GM12878 (cell line): ENCODE results near the gene RSL24D1. TPM values are rescaled to one million over a fixed set of nuclear protein-coding genes. Genes with fewer than 3 reads are reported as not detected.
A peak's percentile ranks its signal among the peaks of the same experiment; 100 is the strongest.

Experiments
- ATAC-seq: fragments of 200-7000 bp; cut with Tn5 transposase; 3 replicates; pipeline ENCODE4 v1.9.1; 2020; ENCODE audit warnings: mild to moderate bottlenecking, moderate library complexity
- BruUV-seq: library from RNA; stranded (reverse); fragments of 400-500 nt; replicated peaks from 2 replicates; lab custom pipeline; 2021; lab: Mats Ljungman, UMichigan
- CTCF ChIA-PET: fragments of 300-600 bp; sonication (Branson Sonifier 250); formaldehyde crosslinking; extraction: SDS; loops from one replicate; lab custom pipeline; 2021; ENCODE audit warnings: inconsistent platforms; lab: Yijun Ruan, JAX
- POLR2A ChIA-PET: fragments of 350-600 bp; formaldehyde crosslinking; extraction: SDS; loops from one replicate; lab custom pipeline; 2021; ENCODE audit warnings: inconsistent platforms; lab: Charles Lee
- RAD21 ChIA-PET: fragments of 300-600 bp; sonication (Branson Sonifier 250); formaldehyde crosslinking; loops from one replicate; lab custom pipeline; 2023; ENCODE audit warnings: antibody characterized with exemption; ENCODE audit not compliant: unreplicated experiment; lab: Charles Lee
- SMC1A ChIA-PET: fragments of 300-600 bp; sonication (Branson Sonifier 250); formaldehyde crosslinking; loops from one replicate; lab custom pipeline; 2023; ENCODE audit not compliant: unreplicated experiment, uncharacterized antibody; lab: Charles Lee
- DNase-seq: peaks from one replicate; pipeline ENCODE4 v3.0.0-alpha.2; 2011; ENCODE audit warnings: low read depth, low spot score
- FAIRE-seq: peaks from 3 replicates; lab custom pipeline; 2011; peaks lifted over from hg19 to GRCh38; lab: Jason Lieb, UNC
- H2AFZ ChIP-seq: 2 replicates; pipeline ENCODE4 v1.6.0; 2011; ENCODE audit warnings: low read depth, low read length, control low read depth; ENCODE audit not compliant: control insufficient read depth
- H3K27ac ChIP-seq: 2 replicates; pipeline ENCODE4 v1.5.1; 2011; ENCODE audit warnings: control low read depth; ENCODE audit not compliant: control insufficient read depth, insufficient read depth
- H3K27me3 ChIP-seq, 2 experiments: replicated peaks in 1 of 2; 2 replicates each; pipeline versions ENCODE4 v1.6.0 to v1.6.1; 2011; ENCODE audit warnings: low read length in 1 of 2; ENCODE audit not compliant: control insufficient read depth in 2 of 2, insufficient read depth in 2 of 2
- H3K36me3 ChIP-seq, 2 experiments: 2 replicates each; pipeline ENCODE4 v1.5.1; 2011; ENCODE audit warnings: low read length in 1 of 2; ENCODE audit not compliant: control insufficient read depth in 2 of 2, insufficient read depth in 2 of 2
- H3K4me1 ChIP-seq: 2 replicates; pipeline ENCODE4 v1.6.1; 2011; ENCODE audit warnings: mild to moderate bottlenecking, low read length, moderate library complexity, mixed read lengths; ENCODE audit not compliant: control insufficient read depth, insufficient read depth
- H3K4me2 ChIP-seq: 2 replicates; pipeline ENCODE4 v1.6.0; 2011; ENCODE audit warnings: control low read depth; ENCODE audit not compliant: control insufficient read depth, insufficient read depth
- H3K4me3 ChIP-seq: fragments of 200-600 bp; sonication (generic); 2 replicates; pipeline ENCODE4 v1.5.1; 2016
- H3K79me2 ChIP-seq: 2 replicates; pipeline ENCODE4 v1.6.0; 2011; ENCODE audit warnings: low read length; ENCODE audit not compliant: control insufficient read depth, insufficient read depth
- H3K9ac ChIP-seq: 2 replicates; pipeline ENCODE4 v1.8.0; 2011; ENCODE audit warnings: low read length, control low read depth, mixed read lengths; ENCODE audit not compliant: control insufficient read depth, insufficient read depth
- H3K9me3 ChIP-seq: replicated peaks from 3 replicates; pipeline ENCODE4 v1.5.1; 2011; ENCODE audit warnings: mild to moderate bottlenecking, low read length; ENCODE audit not compliant: control insufficient read depth, insufficient read depth
- H4K20me1 ChIP-seq: 2 replicates; pipeline ENCODE4 v1.6.0; 2011; ENCODE audit not compliant: control insufficient read depth, insufficient read depth
- CHD1 ChIP-seq: IDR thresholded peaks from 2 replicates; pipeline ENCODE4 v1.6.1; 2012; ENCODE audit warnings: low read depth, low read length, improper control_type of control experiment
- FOXK2 ChIP-seq: fragments of 450-650 bp; IDR thresholded peaks from 2 replicates; pipeline ENCODE4 v1.6.1; 2017; ENCODE audit warnings: mild to moderate bottlenecking, moderate library complexity
- GABPA ChIP-seq: IDR thresholded peaks from 2 replicates; pipeline ENCODE4 v1.6.1; 2014; ENCODE audit warnings: antibody characterized with exemption, low read depth, mild to moderate bottlenecking, inconsistent platforms
- KAT2A ChIP-seq: conservative IDR thresholded peaks from 2 replicates; pipeline ENCODE4 v1.6.1; 2011; ENCODE audit warnings: low read depth, low read length; ENCODE audit not compliant: control insufficient read depth
- MYC ChIP-seq: IDR thresholded peaks from 2 replicates; pipeline ENCODE4 v1.6.1; 2011; ENCODE audit warnings: mild to moderate bottlenecking, low read length, moderate library complexity, inconsistent platforms; ENCODE audit not compliant: insufficient read depth, insufficient replicate concordance, insufficient read length, severe bottlenecking
- SMC3 ChIP-seq: IDR thresholded peaks from 2 replicates; pipeline ENCODE4 v1.6.1; 2011; ENCODE audit warnings: low read length, improper control_type of control experiment, borderline replicate concordance
- SPI1 ChIP-seq: IDR thresholded peaks from 2 replicates; pipeline ENCODE4 v1.6.1; 2011; ENCODE audit warnings: low read depth, mild to moderate bottlenecking, low read length, moderate library complexity, borderline replicate concordance; ENCODE audit not compliant: insufficient read depth
- STAT1 ChIP-seq: fragments of 450-650 bp; conservative IDR thresholded peaks from 2 replicates; pipeline ENCODE4 v1.6.1; 2014; ENCODE audit warnings: antibody characterized with exemption, mild to moderate bottlenecking
- WRNIP1 ChIP-seq: IDR thresholded peaks from 2 replicates; pipeline ENCODE4 v1.6.1; 2011; ENCODE audit warnings: low read depth, low read length, improper control_type of control experiment, borderline replicate concordance
- WGBS: methylation state at CpG from one replicate; pipeline ENCODE4 v1.1.6; 2016; ENCODE audit warnings: low lambda C conversion rate; ENCODE audit not compliant: insufficient replicate concordance, insufficient coverage; ENCODE audit errors: missing lambda C conversion rate; 5-methylcytosine and 5-hydroxymethylcytosine counted together
- in situ Hi-C: fragments of 300-500 bp; cut with MboI; formaldehyde crosslinking; loops from 9 replicates; pipeline ENCODE4 v1.14.3; 2018; ENCODE audit warnings: mixed read lengths
- intact Hi-C: fragments of 100-400 bp; cut with micrococcal nuclease; formaldehyde crosslinking; loops from one replicate; pipeline ENCODE4 v1.14.2; 2022; ENCODE audit not compliant: unreplicated experiment
- polyA plus RNA-seq, 11 experiments: library from polyadenylated mRNA; depleted of rRNA in 4 of 11; unstranded in 6 of 11; stranded (reverse) in 5 of 11; fragments of >200 nt; fragmentation: Nextera tagmentation in 4 of 11; fragmentation: Illumina TruSeq in 1 of 11; extraction: Ambion mirVana in 4 of 11; extraction: Trizol in 1 of 11; gene quantifications; 1 replicate in 1 of 11; 2 replicates in 10 of 11; pipeline versions ENCODE4 v1.2.1 to v1.2.3, GENCODE V29; 2011 to 2016; ENCODE audit warnings: inconsistent platforms in 2 of 11, missing spikeins in 2 of 11, low read depth in 1 of 11
- total RNA-seq, 4 experiments: library from RNA; depleted of rRNA in 3 of 4; stranded (reverse); fragments of >200 nt in 3 of 4; fragmentation: Illumina TruSeq in 1 of 4; extraction: Trizol in 1 of 4; gene quantifications; 2 replicates each; pipeline versions ENCODE4 v1.2.1 to v1.2.3, GENCODE V29; 2013 to 2021
- TF ChIP-seq, protein P1 (sequence below): fragments of 450-650 bp; IDR thresholded peaks from 2 replicates; pipeline ENCODE4 v1.6.1; 2017; ENCODE audit warnings: mild to moderate bottlenecking, moderate library complexity
- TF ChIP-seq, protein P2 (sequence below): fragments of 450-650 bp; IDR thresholded peaks from 2 replicates; pipeline ENCODE4 v1.6.1; 2017; ENCODE audit warnings: mild to moderate bottlenecking
- TF ChIP-seq, protein P3 (sequence below): fragments of 450-650 bp; IDR thresholded peaks from 2 replicates; pipeline ENCODE4 v1.6.1; 2017; ENCODE audit warnings: low read depth, mild to moderate bottlenecking, moderate library complexity

Gene RSL24D1
- total and polyA plus RNA-seq, 10 of the 15 experiments (the other 5 are each of a cell fraction or from before 2014, with no cell fraction given), result 94.9 to 249 (median 121) TPM

DNA sequence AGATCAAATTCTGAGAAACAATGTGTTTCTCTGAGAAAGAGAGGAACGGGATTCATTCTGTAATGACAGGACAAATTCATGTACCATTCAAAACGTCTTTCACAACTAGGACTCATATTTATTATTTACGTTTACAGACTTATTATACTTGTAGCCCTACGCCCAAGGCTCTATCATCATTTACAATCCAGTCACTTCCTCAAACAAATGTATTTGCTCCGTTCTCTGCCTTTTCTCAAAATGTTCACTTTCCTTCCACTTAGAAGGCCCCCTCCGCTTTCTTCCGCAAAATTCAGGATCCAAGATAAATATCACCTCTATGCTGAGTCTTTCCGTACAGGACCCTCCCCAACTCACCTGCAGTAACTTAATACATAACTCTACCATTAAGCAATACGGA, 745 bp downstream of the RSL24D1 start:
- WGBS, result 2% methylated on average over 9 of the region's 9 CpGs
- POLR2A ChIA-PET, result interaction anchor here (0.9 kb wide), 1 partner anchor 21 kb away, joined by 5 read pairs; no protein-coding TSS in a partner anchor
- FAIRE-seq (no peak), DNase-seq (no peak), ATAC-seq (no peak)
- H3K36me3 ChIP-seq, result peaks cover 0 to 8% of the 10 kb centered on the region in 2 experiments; a peak in 1 of 4 replicates
- peak overlapping the region; percentile 93 for H3K27ac ChIP-seq
- no peaks in the 10 kb centered on the region for H3K27me3 ChIP-seq
- SMC1A ChIA-PET, result interaction anchor here (1.4 to 2.4 kb wide), 3 partner anchors 12 to 1233 kb away, joined by 4 to 8 read pairs (median 7); no protein-coding TSS in a partner anchor
- H3K9me3 ChIP-seq, result no peaks in the 10 kb centered on the region; the same call in 2 of the 3 replicates
- intact Hi-C loops, result loop anchor here (10.0 kb wide), 1 partner anchor 209 kb away; the partner anchor contains the start of genes CCPG1 and PIERCE2
- TF ChIP-seq CHD1 (0 out of 2 replicates have a peak, but pooled peaks have one; percentile 81), SMC3 (no peak), MYC (no peak), GABPA (no peak), FOXK2 (no peak), STAT1 (no peak), KAT2A (no peak), WRNIP1 (0 out of 2 replicates have a peak, but pooled peaks have one; percentile 30), SPI1 (peak; percentile 42; the same call in 1 of the 2 replicates)
- TF ChIP-seq, protein P1, sequence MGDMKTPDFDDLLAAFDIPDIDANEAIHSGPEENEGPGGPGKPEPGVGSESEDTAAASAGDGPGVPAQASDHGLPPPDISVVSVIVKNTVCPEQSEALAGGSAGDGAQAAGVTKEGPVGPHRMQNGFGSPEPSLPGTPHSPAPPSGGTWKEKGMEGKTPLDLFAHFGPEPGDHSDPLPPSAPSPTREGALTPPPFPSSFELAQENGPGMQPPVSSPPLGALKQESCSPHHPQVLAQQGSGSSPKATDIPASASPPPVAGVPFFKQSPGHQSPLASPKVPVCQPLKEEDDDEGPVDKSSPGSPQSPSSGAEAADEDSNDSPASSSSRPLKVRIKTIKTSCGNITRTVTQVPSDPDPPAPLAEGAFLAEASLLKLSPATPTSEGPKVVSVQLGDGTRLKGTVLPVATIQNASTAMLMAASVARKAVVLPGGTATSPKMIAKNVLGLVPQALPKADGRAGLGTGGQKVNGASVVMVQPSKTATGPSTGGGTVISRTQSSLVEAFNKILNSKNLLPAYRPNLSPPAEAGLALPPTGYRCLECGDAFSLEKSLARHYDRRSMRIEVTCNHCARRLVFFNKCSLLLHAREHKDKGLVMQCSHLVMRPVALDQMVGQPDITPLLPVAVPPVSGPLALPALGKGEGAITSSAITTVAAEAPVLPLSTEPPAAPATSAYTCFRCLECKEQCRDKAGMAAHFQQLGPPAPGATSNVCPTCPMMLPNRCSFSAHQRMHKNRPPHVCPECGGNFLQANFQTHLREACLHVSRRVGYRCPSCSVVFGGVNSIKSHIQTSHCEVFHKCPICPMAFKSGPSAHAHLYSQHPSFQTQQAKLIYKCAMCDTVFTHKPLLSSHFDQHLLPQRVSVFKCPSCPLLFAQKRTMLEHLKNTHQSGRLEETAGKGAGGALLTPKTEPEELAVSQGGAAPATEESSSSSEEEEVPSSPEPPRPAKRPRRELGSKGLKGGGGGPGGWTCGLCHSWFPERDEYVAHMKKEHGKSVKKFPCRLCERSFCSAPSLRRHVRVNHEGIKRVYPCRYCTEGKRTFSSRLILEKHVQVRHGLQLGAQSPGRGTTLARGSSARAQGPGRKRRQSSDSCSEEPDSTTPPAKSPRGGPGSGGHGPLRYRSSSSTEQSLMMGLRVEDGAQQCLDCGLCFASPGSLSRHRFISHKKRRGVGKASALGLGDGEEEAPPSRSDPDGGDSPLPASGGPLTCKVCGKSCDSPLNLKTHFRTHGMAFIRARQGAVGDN, result no peak
- TF ChIP-seq, protein P2, sequence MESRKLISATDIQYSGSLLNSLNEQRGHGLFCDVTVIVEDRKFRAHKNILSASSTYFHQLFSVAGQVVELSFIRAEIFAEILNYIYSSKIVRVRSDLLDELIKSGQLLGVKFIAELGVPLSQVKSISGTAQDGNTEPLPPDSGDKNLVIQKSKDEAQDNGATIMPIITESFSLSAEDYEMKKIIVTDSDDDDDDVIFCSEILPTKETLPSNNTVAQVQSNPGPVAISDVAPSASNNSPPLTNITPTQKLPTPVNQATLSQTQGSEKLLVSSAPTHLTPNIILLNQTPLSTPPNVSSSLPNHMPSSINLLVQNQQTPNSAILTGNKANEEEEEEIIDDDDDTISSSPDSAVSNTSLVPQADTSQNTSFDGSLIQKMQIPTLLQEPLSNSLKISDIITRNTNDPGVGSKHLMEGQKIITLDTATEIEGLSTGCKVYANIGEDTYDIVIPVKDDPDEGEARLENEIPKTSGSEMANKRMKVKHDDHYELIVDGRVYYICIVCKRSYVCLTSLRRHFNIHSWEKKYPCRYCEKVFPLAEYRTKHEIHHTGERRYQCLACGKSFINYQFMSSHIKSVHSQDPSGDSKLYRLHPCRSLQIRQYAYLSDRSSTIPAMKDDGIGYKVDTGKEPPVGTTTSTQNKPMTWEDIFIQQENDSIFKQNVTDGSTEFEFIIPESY, result no peak
- TF ChIP-seq, protein P3, sequence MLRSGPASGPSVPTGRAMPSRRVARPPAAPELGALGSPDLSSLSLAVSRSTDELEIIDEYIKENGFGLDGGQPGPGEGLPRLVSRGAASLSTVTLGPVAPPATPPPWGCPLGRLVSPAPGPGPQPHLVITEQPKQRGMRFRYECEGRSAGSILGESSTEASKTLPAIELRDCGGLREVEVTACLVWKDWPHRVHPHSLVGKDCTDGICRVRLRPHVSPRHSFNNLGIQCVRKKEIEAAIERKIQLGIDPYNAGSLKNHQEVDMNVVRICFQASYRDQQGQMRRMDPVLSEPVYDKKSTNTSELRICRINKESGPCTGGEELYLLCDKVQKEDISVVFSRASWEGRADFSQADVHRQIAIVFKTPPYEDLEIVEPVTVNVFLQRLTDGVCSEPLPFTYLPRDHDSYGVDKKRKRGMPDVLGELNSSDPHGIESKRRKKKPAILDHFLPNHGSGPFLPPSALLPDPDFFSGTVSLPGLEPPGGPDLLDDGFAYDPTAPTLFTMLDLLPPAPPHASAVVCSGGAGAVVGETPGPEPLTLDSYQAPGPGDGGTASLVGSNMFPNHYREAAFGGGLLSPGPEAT, result no peak
- peaks cover 53% of the 10 kb centered on the region for H3K79me2 ChIP-seq
- no peak overlapping the region for H2AFZ ChIP-seq
- no peaks in the 10 kb centered on the region for H4K20me1 ChIP-seq
- CTCF ChIA-PET, result interaction anchor here (2.0 to 2.6 kb wide), 2 partner anchors 244 to 1233 kb away, joined by 7 to 12 read pairs; no protein-coding TSS in a partner anchor
- H3K4me3 ChIP-seq, result peak overlapping the region; percentile 99
- no TSS peak for BruUV-seq
- RAD21 ChIA-PET, result interaction anchor here (1.1 kb wide), 1 partner anchor 1229 kb away, joined by 3 read pairs; no protein-coding TSS in a partner anchor
- peak overlapping the region; percentile 98 for H3K9ac ChIP-seq
- H3K4me1 ChIP-seq, result peaks cover 2% of the 10 kb centered on the region; the same call in 1 of the 2 replicates
- H3K4me2 ChIP-seq, result peak overlapping the region; percentile 51
- in situ Hi-C loops, result no loop called here
